ENCODE measurements around the gene TCERG1L.

GRCh38 chr10:131088619-131089018, 222.9 kb downstream of the TCERG1L start:
- no peak for TF ChIP-seq POLR2A (IDR thresholded peaks at IDR 0.05)
- TF ChIP-seq CTCF (IDR thresholded peaks at IDR 0.05): no peak
